Bronchial epithelial cell (primary cell): ENCODE measurements around the gene LAD1. TPM values are rescaled to one million over a fixed set of nuclear protein-coding genes. Genes with fewer than 3 reads are reported as not detected.

ENCODE experiments used
- DNase-seq: peaks from one replicate; pipeline ENCODE4 v3.0.0-alpha.2; 2010; ENCODE audit warnings: low read depth
- FAIRE-seq: peaks from 2 replicates; lab custom pipeline; 2011; peaks lifted over from hg19 to GRCh38; lab: Jason Lieb, UNC
- H3K27me3 ChIP-seq: 2 replicates; pipeline ENCODE4 v1.5.1; 2011; ENCODE audit warnings: low read length; ENCODE audit not compliant: control insufficient read depth, insufficient read depth
- H3K36me3 ChIP-seq: 2 replicates; pipeline ENCODE4 v1.5.1; 2011; ENCODE audit warnings: low read length; ENCODE audit not compliant: control insufficient read depth, insufficient read depth
- H3K4me3 ChIP-seq: 2 replicates; pipeline ENCODE4 v1.5.1; 2011; ENCODE audit warnings: mild to moderate bottlenecking, low read depth, low read length, control low read depth
- total RNA-seq: library from RNA; depleted of rRNA; stranded (reverse); fragments of >200 nt; gene quantifications from 2 replicates; pipeline ENCODE4 v1.2.1, GENCODE V29; 2014
- TF ChIP-seq, protein P1 (sequence below): IDR thresholded peaks from 2 replicates; pipeline ENCODE4 v1.5.1; 2011; ENCODE audit warnings: mild to moderate bottlenecking, moderate library complexity, low read length, control low read depth, inconsistent platforms; ENCODE audit not compliant: insufficient read depth, severe bottlenecking

Gene LAD1
- total RNA-seq, 1 donor from 2014 or later = 156 TPM

- DNase-seq = no peak
- peak; percentile 32 for FAIRE-seq
- TF ChIP-seq, protein P1, sequence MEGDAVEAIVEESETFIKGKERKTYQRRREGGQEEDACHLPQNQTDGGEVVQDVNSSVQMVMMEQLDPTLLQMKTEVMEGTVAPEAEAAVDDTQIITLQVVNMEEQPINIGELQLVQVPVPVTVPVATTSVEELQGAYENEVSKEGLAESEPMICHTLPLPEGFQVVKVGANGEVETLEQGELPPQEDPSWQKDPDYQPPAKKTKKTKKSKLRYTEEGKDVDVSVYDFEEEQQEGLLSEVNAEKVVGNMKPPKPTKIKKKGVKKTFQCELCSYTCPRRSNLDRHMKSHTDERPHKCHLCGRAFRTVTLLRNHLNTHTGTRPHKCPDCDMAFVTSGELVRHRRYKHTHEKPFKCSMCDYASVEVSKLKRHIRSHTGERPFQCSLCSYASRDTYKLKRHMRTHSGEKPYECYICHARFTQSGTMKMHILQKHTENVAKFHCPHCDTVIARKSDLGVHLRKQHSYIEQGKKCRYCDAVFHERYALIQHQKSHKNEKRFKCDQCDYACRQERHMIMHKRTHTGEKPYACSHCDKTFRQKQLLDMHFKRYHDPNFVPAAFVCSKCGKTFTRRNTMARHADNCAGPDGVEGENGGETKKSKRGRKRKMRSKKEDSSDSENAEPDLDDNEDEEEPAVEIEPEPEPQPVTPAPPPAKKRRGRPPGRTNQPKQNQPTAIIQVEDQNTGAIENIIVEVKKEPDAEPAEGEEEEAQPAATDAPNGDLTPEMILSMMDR = no peak
- no peaks in the 10 kb centered on the region for H3K36me3 ChIP-seq
- no peaks in the 10 kb centered on the region for H3K27me3 ChIP-seq
- no peak overlapping the region for H3K4me3 ChIP-seq
Measured at GRCh38 chr1:201356701-201357100, 42.4 kb downstream of the LAD1 start.

DNA sequence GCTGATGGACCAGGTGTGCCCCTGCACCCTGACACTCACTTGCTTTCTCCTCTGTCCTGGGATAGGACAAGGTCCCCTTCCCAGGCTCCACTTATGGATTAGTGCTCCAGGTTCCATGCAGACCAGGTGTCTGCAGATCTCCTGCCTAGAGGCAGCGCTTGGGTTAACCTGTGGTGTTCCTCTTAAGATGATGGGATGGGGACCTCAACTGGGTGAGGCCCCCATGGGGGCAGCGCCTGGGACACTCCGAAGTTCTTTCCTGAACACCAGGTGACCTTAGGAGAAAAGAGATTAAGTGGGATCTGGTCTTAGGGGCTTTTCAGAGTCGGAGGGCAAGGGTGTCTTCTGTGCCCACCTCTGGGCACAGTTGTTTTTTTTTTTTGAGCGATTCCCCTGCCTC, 42.9 kb downstream of the LAD1 start:
- no peak for FAIRE-seq
- Histone ChIP-seq H3K4me3 (no peak overlapping the region), H3K36me3 (no peaks in the 10 kb centered on the region), H3K27me3 (no peaks in the 10 kb centered on the region)
- DNase-seq = no peak
- TF ChIP-seq, protein P1 = no peak

GRCh38 chr1:201355471-201355870, 43.7 kb downstream of the LAD1 start:
- Histone ChIP-seq H3K4me3 (no peak overlapping the region), H3K36me3 (no peaks in the 10 kb centered on the region), H3K27me3 (no peaks in the 10 kb centered on the region)
- TF ChIP-seq, protein P1 = no peak
- no peak for FAIRE-seq
- no peak for DNase-seq

DNA sequence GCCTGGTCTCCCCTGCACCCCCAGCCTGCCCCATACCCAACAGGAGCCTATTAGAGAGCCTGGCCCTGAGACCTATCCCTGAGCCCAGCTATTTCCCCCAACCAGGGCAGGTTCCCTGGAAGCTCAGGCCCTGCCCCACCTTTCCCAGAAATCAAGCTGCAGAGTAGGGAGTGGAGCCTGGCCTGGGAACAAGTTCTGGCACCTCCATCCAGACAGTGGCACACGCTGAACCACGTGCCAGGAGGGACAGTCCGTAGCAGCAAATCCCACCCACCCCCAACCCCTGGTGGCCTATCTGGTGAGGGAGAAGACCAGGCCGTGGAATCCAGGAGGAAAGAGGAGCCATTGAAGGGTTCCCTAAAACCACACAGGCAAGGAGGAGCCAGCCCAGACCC, 44.2 kb downstream of the LAD1 start:
- TF ChIP-seq, protein P1 = no peak
- H3K4me3 ChIP-seq = no peak overlapping the region
- no peaks in the 10 kb centered on the region for H3K27me3 ChIP-seq
- DNase-seq (no peak), FAIRE-seq (no peak)
- no peaks in the 10 kb centered on the region for H3K36me3 ChIP-seq

DNA sequence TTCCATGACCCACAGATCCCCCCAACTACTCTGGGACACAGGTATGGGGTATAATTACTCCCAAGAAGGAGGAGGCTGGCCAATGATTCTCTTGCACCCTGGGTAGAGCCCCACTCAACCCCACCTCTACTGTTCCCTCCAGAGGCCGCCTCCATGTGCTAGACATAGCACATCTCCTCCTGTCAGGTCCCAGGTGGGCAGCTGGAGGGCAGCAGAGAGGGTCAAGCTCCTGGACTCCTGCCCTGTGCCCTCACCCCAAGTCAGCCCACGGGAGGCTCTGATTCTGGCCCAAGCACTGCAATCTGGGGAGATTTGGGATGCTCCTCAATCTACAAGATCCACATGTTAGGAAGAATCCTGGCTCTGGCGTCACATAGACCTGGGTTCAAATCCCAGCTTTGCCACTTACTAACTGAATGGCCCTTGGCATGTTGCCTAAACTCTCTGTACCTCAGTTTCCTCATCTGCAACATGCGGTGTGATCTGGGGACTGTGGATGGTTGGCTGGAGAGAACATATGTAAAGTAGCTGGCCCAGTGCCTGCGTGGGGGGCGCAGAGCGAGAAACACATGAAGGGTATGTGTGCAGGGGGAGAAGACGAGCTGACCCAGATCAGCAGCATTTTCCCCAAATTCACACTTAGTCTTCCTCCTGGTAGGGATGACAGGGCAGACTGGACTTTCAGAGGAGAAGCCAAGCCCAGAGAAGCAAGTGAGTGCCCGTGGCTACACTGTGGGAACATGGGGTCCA, 44.8 kb downstream of the LAD1 start:
- H3K27me3 ChIP-seq = no peaks in the 10 kb centered on the region
- FAIRE-seq = no peak
- TF ChIP-seq, protein P1 = no peak
- no peak overlapping the region for H3K4me3 ChIP-seq
- no peak for DNase-seq
- no peaks in the 10 kb centered on the region for H3K36me3 ChIP-seq
